HG03442 (cell line): Measurements from ENCODE around the gene TRIM28.
A peak's percentile ranks its signal among the peaks of the same experiment; 100 is the strongest.
"Not testable (repeated sequence)": the region's sequence is repeated elsewhere in the genome, so short reads cannot be mapped to it uniquely, and the experiment has no call there.

Experiments
- ATAC-seq: cut with Tn5 transposase; IDR thresholded peaks from one replicate; pipeline ENCODE4 v1.9.1; 2021; ENCODE audit warnings: mild to moderate bottlenecking, moderate library complexity; ENCODE audit not compliant: unreplicated experiment

The TRIM28 gene

GRCh38 chr19:58543826-58544590, at the start of gene TRIM28:
Gene TRIM28, plus strand, starts transcription at chr19:58544064. Its CDS starts 694 bp downstream, at chr19:58544758.
- peak; percentile 79 for ATAC-seq

- ATAC-seq: no peak
Measured at GRCh38 chr19:58497634-58498170, 46.2 kb upstream of the TRIM28 start.

- no peak for ATAC-seq
Measured at GRCh38 chr19:58498316-58499020, 45.4 kb upstream of the TRIM28 start.

DNA sequence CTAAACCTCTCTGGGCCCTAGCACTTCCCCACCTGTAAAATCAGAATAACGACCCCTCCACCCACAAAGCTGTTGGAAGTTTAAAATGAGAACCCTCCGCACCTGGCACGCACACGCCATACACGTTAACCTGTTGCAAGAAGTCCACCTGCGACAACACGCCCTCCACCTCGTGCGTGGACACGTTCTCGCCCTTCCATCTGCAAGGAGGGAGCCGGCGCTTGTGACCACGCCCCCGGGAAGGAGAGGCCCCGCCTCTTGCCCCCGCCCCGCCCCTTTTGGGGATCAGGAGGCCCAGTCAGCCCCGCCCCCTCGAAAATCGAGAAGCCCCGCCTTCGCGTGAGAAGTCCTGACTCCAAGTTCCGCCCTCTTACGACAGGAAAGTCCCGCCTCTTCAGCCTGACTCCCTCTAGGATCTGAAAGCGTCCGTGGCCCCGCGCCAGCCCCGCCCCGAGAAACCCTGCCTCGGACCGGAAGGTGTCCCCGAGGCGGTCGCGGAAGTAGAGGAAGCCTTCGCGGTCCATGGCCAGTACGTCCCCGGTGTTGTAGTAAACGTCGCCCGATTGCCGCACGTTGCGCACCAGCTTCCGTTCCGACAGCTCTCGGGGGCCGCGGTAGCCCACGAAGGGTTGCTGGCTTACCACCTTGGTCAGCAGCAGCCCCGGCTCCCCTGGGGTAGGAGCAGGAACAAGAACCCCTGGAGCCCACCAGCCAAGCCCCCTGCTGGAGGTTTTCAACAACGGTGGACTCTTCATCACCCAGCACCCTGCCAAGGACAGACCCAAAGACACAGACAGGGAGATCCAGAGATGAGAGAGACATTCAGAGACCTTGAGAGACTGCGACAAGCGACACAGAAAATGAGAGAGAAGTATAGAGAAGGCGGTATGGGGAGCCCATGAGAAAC, 44.6 kb upstream of the TRIM28 start:
- ATAC-seq: peak; percentile 92

GRCh38 chr19:58500242-58500641, 43.6 kb upstream of the TRIM28 start:
- ATAC-seq: no peak

GRCh38 chr19:58507602-58508223, 36.2 kb upstream of the TRIM28 start:
- ATAC-seq: not testable (repeated sequence)

GRCh38 chr19:58509731-58510083, 34.2 kb upstream of the TRIM28 start:
- ATAC-seq: no peak

DNA sequence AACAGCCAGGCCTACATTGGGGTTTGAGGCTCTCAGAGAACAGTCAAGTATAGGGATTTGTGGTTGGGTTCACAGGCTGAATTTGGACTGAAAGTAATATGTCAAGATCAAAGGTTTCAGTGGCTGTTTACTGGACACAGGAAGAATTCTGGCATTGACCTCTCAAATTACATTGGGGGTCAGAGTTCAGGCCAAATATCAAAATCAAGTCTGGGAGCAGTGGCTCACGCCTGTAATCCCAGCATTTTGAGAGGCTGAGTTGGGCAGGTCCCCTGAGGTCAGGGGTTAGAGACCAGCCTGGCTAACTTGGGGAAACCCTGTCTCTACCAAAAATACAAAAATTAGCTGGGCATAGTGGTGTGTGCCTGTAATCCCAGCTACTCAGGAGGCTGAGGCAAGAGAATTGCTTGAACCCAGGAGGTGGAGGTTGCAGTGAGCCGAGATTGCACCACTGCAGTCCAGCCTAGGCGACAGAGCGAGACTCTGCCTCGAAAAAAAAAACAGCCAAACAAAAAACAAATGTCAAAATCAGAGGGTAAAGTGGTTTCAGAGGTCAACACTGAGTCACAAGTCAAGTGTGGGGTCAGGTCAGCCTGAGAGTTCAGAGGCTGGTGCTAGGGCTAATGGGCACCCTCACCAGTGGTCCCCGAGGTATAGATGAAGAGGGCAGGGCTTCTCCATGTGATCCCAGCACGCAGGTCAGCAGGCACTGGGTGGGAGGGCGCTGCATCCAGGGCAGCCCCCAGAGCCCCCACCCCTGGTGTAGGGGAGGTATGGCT, 33.6 kb upstream of the TRIM28 start:
- no peak for ATAC-seq

GRCh38 chr19:58511353-58512208, 32.3 kb upstream of the TRIM28 start, which contains the start of gene SLC27A5:
Gene SLC27A5, minus strand, starts transcription at chr19:58511992. Its CDS starts 37 bp downstream, at chr19:58511955.
- no peak for ATAC-seq

DNA sequence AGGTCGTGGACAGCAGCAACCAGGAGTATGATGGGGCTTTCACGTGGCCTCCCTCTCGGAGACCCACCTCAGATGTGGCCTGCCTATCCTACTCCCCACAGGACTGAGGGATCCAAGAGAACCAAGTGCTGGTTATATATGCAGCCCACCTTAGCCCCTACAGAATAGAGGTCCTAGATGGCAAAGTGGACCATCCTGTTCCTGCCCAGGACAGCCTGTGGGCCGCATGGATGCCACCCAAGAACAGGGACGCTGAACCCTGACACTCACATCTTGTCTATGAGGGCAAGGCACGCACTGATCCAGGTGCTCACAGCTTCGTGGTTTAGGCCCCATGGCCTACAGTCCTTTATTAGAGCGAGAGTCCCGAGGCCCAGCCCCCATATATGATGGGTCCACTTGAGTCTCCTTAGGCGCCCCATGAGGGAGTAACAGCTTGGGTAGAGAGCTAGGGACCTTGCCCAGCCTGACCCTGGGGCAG, 30.6 kb upstream of the TRIM28 start:
- ATAC-seq: no peak

DNA sequence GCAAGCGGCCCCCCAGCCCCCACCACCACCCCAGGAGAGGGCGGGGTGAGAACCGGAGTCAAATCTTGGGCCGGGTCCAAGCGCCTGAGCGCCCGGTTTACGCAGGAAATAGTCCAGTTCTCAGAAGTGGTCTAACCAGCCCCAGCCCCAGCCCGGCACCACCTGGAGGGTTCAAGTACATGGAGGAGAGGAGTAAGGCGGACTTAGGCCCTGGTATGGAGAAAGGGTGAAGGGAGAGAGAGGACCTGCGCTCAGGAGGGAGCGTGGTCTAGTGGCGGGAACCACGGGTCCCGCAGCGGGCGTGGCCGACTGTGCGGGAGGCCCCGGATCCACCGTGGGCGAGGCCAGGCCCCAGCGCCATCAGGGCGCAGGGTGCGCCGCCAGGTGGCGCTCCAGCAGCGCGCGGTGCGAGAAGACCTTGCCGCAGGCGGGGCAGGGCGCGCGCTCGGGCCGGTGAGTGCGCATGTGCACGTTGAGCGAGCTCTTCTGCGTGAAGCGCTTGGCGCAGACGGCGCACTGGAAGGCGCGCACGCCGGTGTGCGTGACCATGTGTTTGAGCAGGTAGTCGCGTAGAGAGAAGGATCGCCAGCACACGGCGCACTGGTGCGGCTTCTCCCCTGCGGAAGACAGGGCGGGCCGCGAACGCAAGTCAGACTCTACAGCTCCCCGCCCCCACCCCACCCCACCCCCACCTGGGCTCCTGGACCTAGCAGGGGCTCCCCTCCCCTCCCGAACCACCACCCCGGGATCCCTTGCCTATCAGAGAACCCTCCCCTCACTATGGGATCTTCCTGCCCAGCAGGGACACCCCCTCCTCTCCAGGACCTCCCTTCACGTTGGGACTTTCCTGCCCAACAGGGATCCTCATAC, 29.9 kb upstream of the TRIM28 start:
- ATAC-seq: peak; percentile 66

DNA sequence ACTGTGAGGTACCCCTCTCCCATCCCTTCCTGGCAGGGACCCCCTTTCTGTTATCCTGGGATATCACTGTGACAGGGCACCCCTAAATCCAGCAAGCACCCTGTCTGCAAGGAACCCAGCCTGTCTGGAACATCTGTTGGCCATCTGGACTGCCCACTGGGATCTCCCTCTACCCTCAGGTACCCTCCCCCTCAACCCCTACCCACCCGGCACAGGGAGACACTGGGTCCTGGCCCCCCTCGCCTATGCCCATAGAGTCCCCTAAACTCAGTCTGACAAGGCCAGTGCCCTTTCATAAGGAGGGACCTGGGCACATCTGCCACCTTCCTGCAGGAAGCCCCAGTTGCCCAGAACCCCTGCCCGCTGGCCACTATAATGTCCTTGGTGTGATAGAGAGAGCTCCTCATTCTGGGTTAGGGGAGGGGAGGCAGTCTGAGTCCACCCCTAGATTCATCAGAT, 29.3 kb upstream of the TRIM28 start:
- no peak for ATAC-seq

GRCh38 chr19:58515259-58515658, 28.6 kb upstream of the TRIM28 start:
- no peak for ATAC-seq

DNA sequence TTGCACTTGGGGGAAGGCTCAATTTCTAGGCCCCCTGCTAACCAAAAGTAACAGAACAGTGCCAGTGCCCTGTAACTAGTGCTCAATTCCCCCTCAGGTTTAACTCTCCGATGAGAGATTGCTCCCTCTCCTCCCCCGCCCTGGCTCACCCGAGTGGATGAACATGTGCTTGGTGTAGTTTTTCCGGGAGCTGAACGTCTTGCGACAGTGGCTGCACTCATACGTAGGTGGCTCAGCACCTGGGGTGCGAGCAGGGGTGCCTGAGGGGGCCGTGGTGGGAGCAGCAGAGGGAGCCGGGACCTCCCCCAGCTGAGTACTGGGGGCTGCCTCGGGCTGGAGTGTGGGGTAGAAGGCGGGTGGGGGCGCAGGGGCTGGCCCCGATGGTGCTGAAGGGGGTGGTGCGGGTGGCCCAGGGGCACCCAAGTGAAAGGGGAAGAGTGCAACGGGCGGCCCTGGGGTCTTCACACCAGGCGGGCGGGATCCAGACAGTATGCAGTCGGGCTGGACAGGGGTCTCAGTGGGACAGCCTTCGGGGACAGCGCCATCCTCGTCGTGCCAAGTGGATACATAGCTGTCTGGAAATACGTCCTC, 27.5 kb upstream of the TRIM28 start:
- ATAC-seq: no peak

GRCh38 chr19:58516964-58517833, 26.7 kb upstream of the TRIM28 start:
- ATAC-seq: no peak
